ENCODE data around the gene TXNIP.

TXNIP gene

DNA sequence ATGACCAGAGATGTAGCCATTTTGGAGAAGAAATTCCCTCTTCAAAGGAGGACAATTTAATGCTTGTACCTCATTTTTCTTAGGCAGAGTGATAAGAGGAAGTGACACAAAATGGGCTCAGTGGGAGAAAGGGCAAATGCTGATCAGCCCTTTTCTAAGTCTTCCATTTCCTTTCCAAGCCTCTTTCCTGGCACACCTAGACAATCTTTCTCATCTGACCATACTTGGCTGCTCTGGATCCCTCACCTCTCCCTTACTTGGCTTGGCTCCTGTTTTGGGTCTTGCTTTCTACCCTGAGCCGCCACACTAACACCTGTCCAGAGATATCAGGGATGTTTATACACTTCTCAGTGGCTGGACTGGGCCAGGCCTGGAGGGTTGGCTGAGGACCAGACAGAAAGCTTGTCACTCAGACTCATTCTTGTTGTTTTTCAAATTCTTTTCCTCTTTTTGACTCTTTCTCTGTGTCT is 13.1 kb downstream of the TXNIP start:
- H3K9ac ChIP-seq (ENCODE audit: low read depth, low read length) = no peak overlapping the region
- H3K27ac ChIP-seq (ENCODE audit: low read depth, low read length) = no peak overlapping the region
- H3K27me3 ChIP-seq (ENCODE audit: insufficient read depth, low read length) = no peaks in the 10 kb centered on the region
- H3K36me3 ChIP-seq (ENCODE audit: insufficient read depth, low read length) = no peaks in the 10 kb centered on the region
- peaks cover 35% of the 10 kb centered on the region for H3K4me1 ChIP-seq (ENCODE audit: insufficient read depth, low read length)
- no peak overlapping the region for H3K4me3 ChIP-seq (ENCODE audit: low read length)
- WGBS = 96% methylated on average over 1 of the region's 1 CpG
- no peaks in the 10 kb centered on the region for H3K9me3 ChIP-seq (ENCODE audit: insufficient read depth, low read depth, low read length)

DNA sequence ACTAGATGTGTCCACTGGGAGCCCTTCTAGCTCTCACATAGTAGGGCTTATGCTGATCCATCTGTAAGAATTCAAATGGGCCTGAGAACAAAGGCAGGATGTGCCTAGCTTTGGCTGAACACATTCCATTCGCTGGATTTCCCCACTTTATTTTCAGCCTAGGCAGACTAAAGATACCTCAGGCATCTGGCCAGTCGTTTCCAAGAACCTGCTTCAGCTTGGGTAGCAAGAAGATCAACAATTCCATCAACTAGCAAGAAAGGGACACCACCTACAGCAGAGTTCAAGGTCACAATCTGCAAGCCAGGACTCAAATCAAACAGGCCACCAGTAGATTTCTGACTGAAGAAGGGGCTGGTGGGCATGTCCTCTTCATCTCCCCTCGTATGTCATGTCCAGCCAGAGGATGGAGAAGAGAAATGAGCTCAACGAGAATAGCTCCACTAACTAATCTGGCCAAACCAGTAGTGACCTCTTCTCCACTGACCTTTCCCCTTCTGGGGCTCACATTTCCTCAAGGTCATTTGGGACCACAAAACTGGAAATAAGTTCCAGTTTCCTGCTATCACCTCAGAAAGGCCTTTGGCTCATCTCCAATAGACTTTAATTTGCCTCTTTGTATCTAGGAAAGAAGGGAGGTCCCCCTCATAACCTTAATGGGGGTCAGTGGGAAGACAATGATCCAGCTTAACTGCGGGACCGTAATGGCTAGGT is 14.2 kb downstream of the TXNIP start:
- no peak overlapping the region for H3K4me3 ChIP-seq (ENCODE audit: low read length)
- H3K4me1 ChIP-seq (ENCODE audit: insufficient read depth, low read length) = peaks cover 42% of the 10 kb centered on the region
- H3K27me3 ChIP-seq (ENCODE audit: insufficient read depth, low read length) = no peaks in the 10 kb centered on the region
- 84% methylated on average over 6 of the region's 6 CpGs for WGBS
- no peak overlapping the region for H3K9ac ChIP-seq (ENCODE audit: low read depth, low read length)
- H3K9me3 ChIP-seq (ENCODE audit: insufficient read depth, low read depth, low read length) = no peaks in the 10 kb centered on the region
- no peak overlapping the region for H3K27ac ChIP-seq (ENCODE audit: low read depth, low read length)
- H3K36me3 ChIP-seq (ENCODE audit: insufficient read depth, low read length) = no peaks in the 10 kb centered on the region

DNA sequence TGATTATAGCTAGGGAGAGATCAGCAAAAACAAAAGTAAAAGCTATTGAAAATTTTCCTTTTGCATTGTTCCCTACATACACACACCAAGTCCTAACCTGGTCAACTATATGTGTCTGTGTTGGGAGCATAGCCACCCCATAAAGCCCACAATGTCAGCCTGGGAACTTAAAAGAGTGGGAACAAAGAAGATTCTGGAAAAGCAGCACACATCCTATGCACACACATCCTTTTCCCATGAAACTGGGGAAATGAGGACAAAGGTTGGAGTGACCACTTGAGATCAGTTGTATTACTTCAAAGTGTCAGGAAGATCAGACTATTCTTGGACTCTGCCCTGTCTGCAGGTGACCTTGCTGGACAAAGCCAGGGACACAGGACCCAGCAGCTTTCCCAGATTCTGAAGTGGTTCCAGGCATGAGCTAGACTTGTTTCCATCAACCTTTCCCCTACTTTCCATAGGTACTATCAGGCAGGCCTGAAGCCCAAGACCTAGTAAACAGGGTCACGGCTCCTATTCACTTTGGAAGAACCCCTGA is 15.9 kb downstream of the TXNIP start:
- H3K9ac ChIP-seq (ENCODE audit: low read depth, low read length) = no peak overlapping the region
- WGBS = 97% methylated on average over 1 of the region's 1 CpG
- H3K36me3 ChIP-seq (ENCODE audit: insufficient read depth, low read length) = no peaks in the 10 kb centered on the region
- no peak overlapping the region for H3K4me3 ChIP-seq (ENCODE audit: low read length)
- H3K9me3 ChIP-seq (ENCODE audit: insufficient read depth, low read depth, low read length) = no peaks in the 10 kb centered on the region
- no peak overlapping the region for H3K27ac ChIP-seq (ENCODE audit: low read depth, low read length)
- H3K4me1 ChIP-seq (ENCODE audit: insufficient read depth, low read length) = peaks cover 36% of the 10 kb centered on the region
- H3K27me3 ChIP-seq (ENCODE audit: insufficient read depth, low read length) = no peaks in the 10 kb centered on the region

DNA sequence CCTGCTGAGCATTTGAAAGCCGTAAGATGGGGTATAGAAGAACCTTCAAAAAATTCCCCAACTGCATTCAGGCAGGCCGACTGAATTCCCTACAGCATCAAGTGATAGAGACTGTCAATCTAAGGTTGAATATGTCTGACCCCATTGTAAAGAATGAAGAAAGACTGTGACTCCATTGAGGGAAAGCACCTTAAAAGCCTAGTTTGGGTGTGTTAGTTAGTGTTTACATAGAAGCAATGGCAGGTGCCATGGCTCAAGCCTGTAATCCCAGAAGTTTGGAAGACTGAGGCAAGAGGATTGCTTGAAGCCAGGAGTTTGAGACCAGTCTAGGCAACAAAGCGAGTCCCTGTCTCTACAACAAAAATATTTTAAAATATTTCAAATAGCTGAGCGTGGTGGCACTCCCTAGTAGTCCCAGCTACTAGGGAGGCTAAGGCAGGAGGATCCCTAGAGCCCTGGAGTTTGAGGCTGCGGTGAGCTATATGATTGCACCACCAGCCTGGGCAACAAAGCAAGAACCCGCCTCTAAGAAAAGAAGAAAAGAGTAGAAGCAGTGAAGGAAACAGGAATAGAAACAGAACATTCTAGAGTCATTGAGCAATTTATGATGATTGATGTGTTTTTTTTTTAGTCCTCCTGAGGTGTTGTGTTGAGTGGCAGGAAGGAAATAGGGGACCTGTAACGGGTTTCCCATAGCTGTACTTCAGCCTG is 16.5 kb downstream of the TXNIP start:
- WGBS = 74% methylated on average over 5 of the region's 7 CpGs
- H3K4me3 ChIP-seq (ENCODE audit: low read length) = peak overlapping the region; percentile 14
- H3K9ac ChIP-seq (ENCODE audit: low read depth, low read length) = peak overlapping the region; percentile 7; the same call in 1 of the 2 replicates
- no peaks in the 10 kb centered on the region for H3K36me3 ChIP-seq (ENCODE audit: insufficient read depth, low read length)
- H3K27ac ChIP-seq (ENCODE audit: low read depth, low read length) = peak overlapping the region; percentile 89
- H3K9me3 ChIP-seq (ENCODE audit: insufficient read depth, low read depth, low read length) = no peaks in the 10 kb centered on the region
- H3K27me3 ChIP-seq (ENCODE audit: insufficient read depth, low read length) = no peaks in the 10 kb centered on the region
- H3K4me1 ChIP-seq (ENCODE audit: insufficient read depth, low read length) = peaks cover 30% of the 10 kb centered on the region

GRCh38 chr1:145978854-145979745 is 17.3 kb downstream of the TXNIP start:
- no peaks in the 10 kb centered on the region for H3K27me3 ChIP-seq (ENCODE audit: insufficient read depth, low read length)
- peak overlapping the region; percentile 44 for H3K4me3 ChIP-seq (ENCODE audit: low read length)
- H3K9ac ChIP-seq (ENCODE audit: low read depth, low read length) = peak overlapping the region; percentile 76
- WGBS = 13% methylated on average over 9 of the region's 9 CpGs
- peak overlapping the region; percentile 97 for H3K27ac ChIP-seq (ENCODE audit: low read depth, low read length)
- H3K36me3 ChIP-seq (ENCODE audit: insufficient read depth, low read length) = no peaks in the 10 kb centered on the region
- peaks cover 26% of the 10 kb centered on the region for H3K4me1 ChIP-seq (ENCODE audit: insufficient read depth, low read length)
- no peaks in the 10 kb centered on the region for H3K9me3 ChIP-seq (ENCODE audit: insufficient read depth, low read depth, low read length)

GRCh38 chr1:145978471-145978853 is 17.9 kb downstream of the TXNIP start:
- H3K27me3 ChIP-seq (ENCODE audit: insufficient read depth, low read length) = no peaks in the 10 kb centered on the region
- peak overlapping the region; percentile 76 for H3K9ac ChIP-seq (ENCODE audit: low read depth, low read length)
- peak overlapping the region; percentile 97 for H3K27ac ChIP-seq (ENCODE audit: low read depth, low read length)
- peak overlapping the region; percentile 44; the same call in 1 of the 2 replicates for H3K4me3 ChIP-seq (ENCODE audit: low read length)
- H3K36me3 ChIP-seq (ENCODE audit: insufficient read depth, low read length) = no peaks in the 10 kb centered on the region
- H3K9me3 ChIP-seq (ENCODE audit: insufficient read depth, low read depth, low read length) = no peaks in the 10 kb centered on the region
- H3K4me1 ChIP-seq (ENCODE audit: insufficient read depth, low read length) = peaks cover 26% of the 10 kb centered on the region

- no peaks in the 10 kb centered on the region for H3K9me3 ChIP-seq (ENCODE audit: insufficient read depth, low read depth, low read length)
- 0 out of 2 replicates have a peak overlapping the region, but pooled peaks have one; percentile 11 for H3K4me3 ChIP-seq (ENCODE audit: low read length)
- H3K27me3 ChIP-seq (ENCODE audit: insufficient read depth, low read length) = no peaks in the 10 kb centered on the region
- H3K4me1 ChIP-seq (ENCODE audit: insufficient read depth, low read length) = peaks cover 26% of the 10 kb centered on the region
- no peak overlapping the region; the same call in 1 of the 2 replicates for H3K9ac ChIP-seq (ENCODE audit: low read depth, low read length)
- H3K27ac ChIP-seq (ENCODE audit: low read depth, low read length) = peak overlapping the region; percentile 97; the same call in 1 of the 2 replicates
- 31% methylated on average over 7 of the region's 9 CpGs for WGBS
- H3K36me3 ChIP-seq (ENCODE audit: insufficient read depth, low read length) = no peaks in the 10 kb centered on the region
Measured at GRCh38 chr1:145977486-145978470, 18.6 kb downstream of the TXNIP start.

DNA sequence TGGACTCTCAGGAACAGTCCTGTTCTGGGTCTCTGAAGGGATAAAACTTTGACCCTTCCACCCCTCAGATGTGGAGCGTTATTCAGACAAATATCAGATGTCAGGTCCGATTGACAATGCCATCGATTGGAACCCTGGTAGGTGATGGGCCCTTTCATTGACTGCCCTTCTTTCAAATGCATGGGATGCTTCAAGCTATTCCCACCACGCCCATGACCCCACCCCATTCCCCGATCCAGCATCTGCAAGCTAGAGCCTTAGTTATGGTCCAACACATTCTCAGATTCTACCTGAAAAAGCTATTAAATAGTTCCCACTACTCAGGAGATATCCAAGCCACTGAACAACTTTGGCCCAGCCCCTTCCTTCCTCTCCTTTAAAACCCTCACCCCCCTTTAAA is 19.4 kb downstream of the TXNIP start:
- Histone ChIP-seq H3K36me3 (ENCODE audit: insufficient read depth, low read length) (no peaks in the 10 kb centered on the region), H3K4me3 (ENCODE audit: low read length) (0 out of 2 replicates have a peak overlapping the region, but pooled peaks have one; percentile 11), H3K9me3 (ENCODE audit: insufficient read depth, low read depth, low read length) (no peaks in the 10 kb centered on the region), H3K9ac (ENCODE audit: low read depth, low read length) (no peak overlapping the region), H3K27me3 (ENCODE audit: insufficient read depth, low read length) (no peaks in the 10 kb centered on the region), H3K4me1 (ENCODE audit: insufficient read depth, low read length) (peaks cover 26% of the 10 kb centered on the region), H3K27ac (ENCODE audit: low read depth, low read length) (no peak overlapping the region)
- WGBS = 61% methylated on average over 5 of the region's 5 CpGs

- Histone ChIP-seq H3K9ac (ENCODE audit: low read depth, low read length) (no peak overlapping the region), H3K27me3 (ENCODE audit: insufficient read depth, low read length) (no peaks in the 10 kb centered on the region), H3K4me1 (ENCODE audit: insufficient read depth, low read length) (peaks cover 24% of the 10 kb centered on the region), H3K27ac (ENCODE audit: low read depth, low read length) (no peak overlapping the region), H3K9me3 (ENCODE audit: insufficient read depth, low read depth, low read length) (no peaks in the 10 kb centered on the region), H3K36me3 (ENCODE audit: insufficient read depth, low read length) (no peaks in the 10 kb centered on the region), H3K4me3 (ENCODE audit: low read length) (no peak overlapping the region)
- 91% methylated on average over 4 of the region's 4 CpGs for WGBS
Measured at GRCh38 chr1:145975216-145975615, 21.2 kb downstream of the TXNIP start.

DNA sequence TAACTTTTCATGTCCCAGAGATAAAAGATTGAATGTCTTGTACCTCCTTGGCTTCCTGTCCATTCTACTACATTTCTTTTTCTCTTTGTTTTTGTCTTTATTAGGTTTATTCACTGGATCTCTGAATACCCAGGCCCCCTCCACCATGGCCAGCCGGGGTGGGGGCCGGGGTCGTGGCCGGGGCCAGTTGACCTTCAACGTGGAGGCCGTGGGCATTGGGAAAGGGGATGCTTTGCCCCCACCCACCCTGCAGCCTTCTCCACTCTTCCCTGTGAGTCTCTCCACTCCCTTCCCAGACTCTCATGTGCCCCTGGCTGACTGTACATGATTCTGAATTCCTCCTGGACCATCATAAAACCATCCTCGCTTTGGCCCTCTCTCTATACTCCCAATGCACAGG is 21.7 kb downstream of the TXNIP start:
- H3K27me3 ChIP-seq (ENCODE audit: insufficient read depth, low read length) = no peaks in the 10 kb centered on the region
- no peak overlapping the region for H3K4me3 ChIP-seq (ENCODE audit: low read length)
- H3K27ac ChIP-seq (ENCODE audit: low read depth, low read length) = no peak overlapping the region
- no peaks in the 10 kb centered on the region for H3K9me3 ChIP-seq (ENCODE audit: insufficient read depth, low read depth, low read length)
- no peak overlapping the region for H3K9ac ChIP-seq (ENCODE audit: low read depth, low read length)
- H3K4me1 ChIP-seq (ENCODE audit: insufficient read depth, low read length) = peaks cover 19% of the 10 kb centered on the region
- H3K36me3 ChIP-seq (ENCODE audit: insufficient read depth, low read length) = no peaks in the 10 kb centered on the region
- WGBS = 95% methylated on average over 7 of the region's 7 CpGs
